ENCODE results near the gene MREG.

The MREG gene

DNA sequence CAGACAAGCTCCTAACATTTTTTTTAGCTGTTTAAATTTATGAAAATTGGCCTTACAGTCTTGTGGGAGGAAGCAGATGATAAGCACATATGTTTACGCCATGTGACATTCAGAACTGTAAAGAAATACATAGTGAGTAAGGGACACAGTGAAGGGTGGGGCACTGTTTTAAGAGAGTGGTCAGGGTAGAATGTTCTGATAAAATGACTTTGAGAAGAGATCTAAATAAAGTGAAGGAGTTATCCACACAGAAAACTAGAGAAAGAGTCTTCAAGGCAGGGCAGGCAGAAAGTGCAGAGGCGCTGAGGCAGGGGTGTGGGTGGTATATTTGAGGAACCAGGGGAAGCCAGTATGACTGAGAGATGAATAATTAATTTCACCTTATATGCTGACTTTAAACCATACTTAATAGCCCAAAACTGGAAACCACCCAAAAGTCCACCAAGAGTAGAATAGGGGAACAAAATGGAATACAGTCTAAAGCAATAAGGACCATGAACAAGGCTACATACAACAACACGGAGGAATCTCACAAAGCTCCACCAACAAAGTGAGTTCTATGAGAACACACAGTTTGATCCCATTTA, 8.6 kb downstream of the MREG start:
- H3K4me3 ChIP-seq (ENCODE audit: low read depth, low read length) = no peak overlapping the region
- peak; percentile 70 for DNase-seq (ENCODE audit: low read depth)
- no peak for TF ChIP-seq CTCF (IDR thresholded peaks at IDR 0.05; ENCODE audit: insufficient read depth, low read depth, low read length, missing control alignments)

- no peak for DNase-seq (ENCODE audit: low read depth)
- no peak for TF ChIP-seq CTCF (IDR thresholded peaks at IDR 0.05; ENCODE audit: insufficient read depth, low read depth, low read length, missing control alignments)
- no peak overlapping the region for H3K4me3 ChIP-seq (ENCODE audit: low read depth, low read length)
Measured at GRCh38 chr2:216003876-216004696, 9.3 kb downstream of the MREG start.

DNA sequence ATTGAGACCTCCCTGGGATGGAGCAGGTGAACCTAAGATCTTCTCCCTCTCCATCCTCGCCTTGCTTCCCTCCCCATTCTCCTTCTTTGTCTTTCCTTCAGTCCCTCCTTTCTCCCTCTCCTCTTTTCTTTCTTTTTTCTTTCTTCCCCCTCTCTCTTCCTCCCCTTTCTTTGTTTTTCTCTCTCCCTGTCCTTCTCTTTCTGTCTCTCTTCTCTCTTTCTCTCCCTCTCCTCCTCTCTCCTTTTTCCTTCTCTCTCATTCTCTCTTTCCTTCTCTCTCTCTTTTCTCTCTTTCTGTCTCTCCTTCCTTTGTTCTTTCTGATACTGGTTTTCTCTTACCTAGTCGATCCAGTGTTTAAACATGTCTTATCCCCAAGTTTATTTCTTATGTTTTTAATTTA, 10.7 kb downstream of the MREG start:
- no peak for TF ChIP-seq CTCF (IDR thresholded peaks at IDR 0.05; ENCODE audit: insufficient read depth, low read depth, low read length, missing control alignments)
- DNase-seq (ENCODE audit: low read depth) = no peak
- peak overlapping the region; percentile 33 for H3K4me3 ChIP-seq (ENCODE audit: low read depth, low read length)

GRCh38 chr2:216002101-216002678, 11.2 kb downstream of the MREG start:
- peak; percentile 50 for DNase-seq (ENCODE audit: low read depth)
- peak overlapping the region; percentile 33 for H3K4me3 ChIP-seq (ENCODE audit: low read depth, low read length)
- TF ChIP-seq CTCF (IDR thresholded peaks at IDR 0.05; ENCODE audit: insufficient read depth, low read depth, low read length, missing control alignments) = no peak

GRCh38 chr2:216001216-216002100, 11.9 kb downstream of the MREG start:
- DNase-seq (ENCODE audit: low read depth) = peak; percentile 61
- H3K4me3 ChIP-seq (ENCODE audit: low read depth, low read length) = 0 out of 2 replicates have a peak overlapping the region, but pooled peaks have one; percentile 2
- TF ChIP-seq CTCF (IDR thresholded peaks at IDR 0.05; ENCODE audit: insufficient read depth, low read depth, low read length, missing control alignments) = no peak

DNA sequence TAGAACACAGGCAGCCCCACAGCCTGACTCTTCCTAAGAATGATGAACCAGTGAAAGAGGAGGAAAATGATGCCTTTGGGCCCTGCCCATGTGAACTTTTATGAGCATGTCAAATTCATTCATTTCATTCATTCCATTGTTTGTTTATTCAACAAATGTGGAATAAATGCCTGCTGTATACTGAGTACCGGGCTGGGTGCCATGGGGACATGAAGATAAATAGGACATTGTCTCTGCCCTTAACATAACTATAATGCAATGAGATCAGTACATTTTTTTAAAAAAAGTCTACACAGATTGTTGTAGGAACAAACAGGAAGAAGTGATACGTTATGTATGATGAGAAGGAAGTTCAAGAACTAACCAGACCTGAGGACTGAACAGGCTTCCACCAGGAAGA, 14.7 kb downstream of the MREG start:
- no peak for TF ChIP-seq CTCF (IDR thresholded peaks at IDR 0.05; ENCODE audit: insufficient read depth, low read depth, low read length, missing control alignments)
- H3K4me3 ChIP-seq (ENCODE audit: low read depth, low read length) = no peak overlapping the region
- no peak for DNase-seq (ENCODE audit: low read depth)
